WTC11 (cell line): ENCODE results near the gene RANBP10. TPM values are rescaled to one million over a fixed set of nuclear protein-coding genes. Genes with fewer than 3 reads are reported as not detected.
"Not testable (repeated sequence)": the region's sequence is repeated elsewhere in the genome, so short reads cannot be mapped to it uniquely, and the experiment has no call there.

ENCODE experiments used
- ATAC-seq: fragments of 200-7000 bp; cut with Tn5 transposase; 2 replicates; pipeline ENCODE4 v1.10.0; 2021; ENCODE audit warnings: mild to moderate bottlenecking, moderate library complexity
- CTCF ChIA-PET: fragments of 300-600 bp; sonication (Branson Sonifier 250); formaldehyde crosslinking; loops from one replicate; lab custom pipeline; 2021; ENCODE audit warnings: antibody characterized with exemption; lab: Charles Lee
- POLR2A ChIA-PET: fragments of 350-600 bp; sonication (Branson Sonifier 250); formaldehyde crosslinking; loops from one replicate; lab custom pipeline; 2021; ENCODE audit warnings: antibody characterized with exemption; lab: Charles Lee
- DNase-seq: peaks from one replicate; pipeline ENCODE4 v3.0.0; 2021; ENCODE audit warnings: low spot score
- H3K27ac Mint-ChIP-seq: 2 replicates; pipeline ENCODE4 v1.8.0; 2021; ENCODE audit warnings: mixed read lengths
- H3K27me3 Mint-ChIP-seq: 2 replicates; pipeline ENCODE4 v1.8.0; 2021; ENCODE audit warnings: low read depth, mild to moderate bottlenecking, moderate library complexity, mixed read lengths
- H3K36me3 Mint-ChIP-seq: 2 replicates; pipeline ENCODE4 v1.8.0; 2021; ENCODE audit warnings: mixed read lengths
- H3K4me1 Mint-ChIP-seq: 2 replicates; pipeline ENCODE4 v1.8.0; 2022; ENCODE audit warnings: mixed read lengths
- H3K4me3 Mint-ChIP-seq: 2 replicates; pipeline ENCODE4 v1.8.0; 2021; ENCODE audit warnings: mild to moderate bottlenecking, moderate library complexity, mixed read lengths
- H3K9me3 Mint-ChIP-seq: 2 replicates; pipeline ENCODE4 v1.8.0; 2021; ENCODE audit warnings: mixed read lengths
- AR ChIP-seq: fragments of 250-450 bp; sonication (Bioruptor Pico); IDR thresholded peaks from 2 replicates; pipeline ENCODE4 v1.9.0; 2021; ENCODE audit warnings: mild to moderate bottlenecking
- ARID4B ChIP-seq: sonication (generic); formaldehyde crosslinking; IDR thresholded peaks from 2 replicates; pipeline ENCODE4 v1.8.0; 2023; ENCODE audit warnings: missing genetic modification reagents, mild to moderate bottlenecking, borderline replicate concordance
- ATF1 ChIP-seq: sonication (generic); formaldehyde crosslinking; IDR thresholded peaks from 2 replicates; pipeline ENCODE4 v1.8.1; 2023; ENCODE audit warnings: mild to moderate bottlenecking, moderate library complexity, missing genetic modification reagents
- ELF4 ChIP-seq: sonication (generic); formaldehyde crosslinking; IDR thresholded peaks from 2 replicates; pipeline ENCODE4 v1.8.1; 2022; ENCODE audit warnings: low read depth, mild to moderate bottlenecking, moderate library complexity, missing genetic modification reagents
- EMX1 ChIP-seq: fragments of 250-450 bp; sonication (Bioruptor Pico); IDR thresholded peaks from 2 replicates; pipeline ENCODE4 v1.8.0; 2021; ENCODE audit warnings: mild to moderate bottlenecking
- ESRRA ChIP-seq: sonication (generic); formaldehyde crosslinking; IDR thresholded peaks from 2 replicates; pipeline ENCODE4 v1.8.1; 2022; ENCODE audit warnings: mild to moderate bottlenecking, missing genetic modification reagents, borderline replicate concordance
- FOXJ3 ChIP-seq: sonication (generic); formaldehyde crosslinking; IDR thresholded peaks from 2 replicates; pipeline ENCODE4 v1.9.0; 2021; ENCODE audit warnings: missing genetic modification reagents, mild to moderate bottlenecking, borderline replicate concordance
- GRHL2 ChIP-seq: fragments of 250-450 bp; sonication (Bioruptor Pico); IDR thresholded peaks from 2 replicates; pipeline ENCODE4 v1.8.0; 2022; ENCODE audit warnings: mild to moderate bottlenecking, moderate library complexity; ENCODE audit not compliant: insufficient replicate concordance, severe bottlenecking
- RELA ChIP-seq: sonication (generic); formaldehyde crosslinking; IDR thresholded peaks from 2 replicates; pipeline ENCODE4 v1.8.1; 2022; ENCODE audit warnings: missing genetic modification reagents, mild to moderate bottlenecking, borderline replicate concordance
- USF1 ChIP-seq: sonication (generic); formaldehyde crosslinking; IDR thresholded peaks from 2 replicates; pipeline ENCODE4 v1.8.0; 2022; ENCODE audit warnings: mild to moderate bottlenecking, missing genetic modification reagents
- ZNF219 ChIP-seq: sonication (generic); formaldehyde crosslinking; IDR thresholded peaks from 2 replicates; pipeline ENCODE4 v1.8.0; 2023; ENCODE audit warnings: missing genetic modification reagents, mild to moderate bottlenecking, borderline replicate concordance
- ZNF281 ChIP-seq: sonication (generic); formaldehyde crosslinking; IDR thresholded peaks from 2 replicates; pipeline ENCODE4 v1.8.0; 2023; ENCODE audit warnings: mild to moderate bottlenecking, missing genetic modification reagents
- ZNF423 ChIP-seq: fragments of 250-450 bp; sonication (Bioruptor Pico); IDR thresholded peaks from 2 replicates; pipeline ENCODE4 v2.1.2; 2022; ENCODE audit warnings: mild to moderate bottlenecking, moderate library complexity
- ZNF512 ChIP-seq: sonication (generic); formaldehyde crosslinking; IDR thresholded peaks from 2 replicates; pipeline ENCODE4 v1.8.1; 2022; ENCODE audit warnings: missing genetic modification reagents, borderline replicate concordance
- total RNA-seq: library from RNA; stranded (reverse); gene quantifications from 3 replicates; pipeline ENCODE4 v1.2.3, GENCODE V29; 2021

Gene RANBP10
- total RNA-seq, 1 experiment from 2014 or later: 14.0 TPM

- no peak for TF ChIP-seq ZNF219
- no peak for TF ChIP-seq AR (CRISPR knock-in tag)
- no peak for TF ChIP-seq USF1 (CRISPR knock-in tag)
- TF ChIP-seq ELF4 (CRISPR knock-in tag): no peak
- TF ChIP-seq ZNF281 (CRISPR knock-in tag): no peak
- no peak for TF ChIP-seq EMX1 (CRISPR knock-in tag)
These were observed 48.4 kb downstream of the RANBP10 start (continued) for GRCh38 chr16:67758006-67758405.

GRCh38 chr16:67752641-67753040, 53.7 kb downstream of the RANBP10 start:
- ChIA-PET CTCF (no interaction called here), POLR2A (no interaction called here)
- peaks cover 8% of the 10 kb centered on the region; the same call in 1 of the 2 replicates for H3K4me1 Mint-ChIP-seq
- 0 out of 2 replicates have a peak overlapping the region, but pooled peaks have one; percentile 23 for H3K27ac Mint-ChIP-seq
- H3K9me3 Mint-ChIP-seq: no peaks in the 10 kb centered on the region
- ATAC-seq: no peak
- no peaks in the 10 kb centered on the region for H3K27me3 Mint-ChIP-seq
- no peak for DNase-seq
- no peak for TF ChIP-seq FOXJ3
- TF ChIP-seq, all 79 proteins: peak for 0
- H3K36me3 Mint-ChIP-seq: no peaks in the 10 kb centered on the region; the same call in 1 of the 2 replicates
- H3K4me3 Mint-ChIP-seq: no peak overlapping the region

GRCh38 chr16:67751331-67751730, 55.0 kb downstream of the RANBP10 start:
- H3K27me3 Mint-ChIP-seq, H3K27ac Mint-ChIP-seq, DNase-seq, ATAC-seq, CTCF ChIA-PET, H3K9me3 Mint-ChIP-seq, POLR2A ChIA-PET, H3K4me1 Mint-ChIP-seq, H3K4me3 Mint-ChIP-seq, H3K36me3 Mint-ChIP-seq: not testable (repeated sequence)

- no peaks in the 10 kb centered on the region for H3K36me3 Mint-ChIP-seq
- ChIA-PET CTCF (no interaction called here), POLR2A (interaction anchor here (0.5 kb wide), 1 partner anchor 160 kb away, joined by 3 read pairs; no protein-coding TSS in a partner anchor)
- peaks cover 8% of the 10 kb centered on the region; the same call in 1 of the 2 replicates for H3K4me1 Mint-ChIP-seq
- DNase-seq (no peak), ATAC-seq (no peak)
- no peaks in the 10 kb centered on the region for H3K27me3 Mint-ChIP-seq
- no peaks in the 10 kb centered on the region for H3K9me3 Mint-ChIP-seq
- peak overlapping the region; percentile 19 for H3K27ac Mint-ChIP-seq
- no peak overlapping the region for H3K4me3 Mint-ChIP-seq
- TF ChIP-seq ZNF219 (no peak), ARID4B (CRISPR knock-in tag) (no peak), ZNF423 (CRISPR knock-in tag) (no peak), RELA (no peak), AR (CRISPR knock-in tag) (no peak), ZNF512 (no peak), GRHL2 (no peak), ESRRA (CRISPR knock-in tag) (no peak), ATF1 (no peak)
These were observed 55.9 kb downstream of the RANBP10 start for GRCh38 chr16:67750466-67750865.
